ENCODE results near the gene LBH.

The LBH gene

GRCh38 chr2:30306522-30306921 is 75.2 kb downstream of the LBH start:
- Mint-ChIP-seq H3K27me3 (no peaks in the 10 kb centered on the region), H3K36me3 (peaks cover 2% of the 10 kb centered on the region), H3K4me1 (peaks cover 41% of the 10 kb centered on the region), H3K27ac (no peak overlapping the region), H3K9me3 (no peaks in the 10 kb centered on the region), H3K4me3 (no peak overlapping the region)

DNA sequence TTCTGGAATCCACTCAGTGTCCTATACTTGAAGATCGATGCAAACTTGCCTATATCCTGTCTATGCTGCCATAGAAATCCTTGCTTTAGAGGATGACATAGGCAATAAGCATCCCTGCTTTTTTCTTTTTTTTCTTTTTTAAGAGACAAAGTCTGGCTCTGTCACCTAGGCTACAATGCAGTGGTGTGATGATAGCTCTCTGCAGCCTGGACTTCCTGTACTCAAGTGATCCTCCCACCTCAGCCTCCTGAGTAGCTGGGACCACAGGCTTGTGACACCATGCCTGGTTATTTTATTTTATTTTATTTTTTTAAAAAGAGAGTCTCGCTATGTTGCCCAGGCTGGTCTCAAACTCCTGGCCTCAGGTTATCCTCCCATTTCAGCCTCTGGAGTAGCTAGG is 76.9 kb downstream of the LBH start:
- Mint-ChIP-seq H3K9me3 (no peaks in the 10 kb centered on the region), H3K36me3 (peaks cover 2% of the 10 kb centered on the region), H3K27ac (no peak overlapping the region), H3K4me1 (peaks cover 53% of the 10 kb centered on the region), H3K27me3 (no peaks in the 10 kb centered on the region), H3K4me3 (no peak overlapping the region)
